Left lung (tissue), 10 donors: ENCODE measurements around the gene MYO18A. TPM values are rescaled to one million over a fixed set of nuclear protein-coding genes. Genes with fewer than 3 reads are reported as not detected.

Source experiments
- ATAC-seq: fragments of 200-7000 bp; cut with Tn5 transposase; one replicate; pipeline ENCODE4 v1.9.1; 2020; ENCODE audit warnings: moderate library complexity
- DNase-seq, 4 donors: peaks; one replicate each; pipeline ENCODE4 v3.0.0-alpha.2; 2013 to 2020
- H3K27ac ChIP-seq, 2 donors: fragments of 200-600 bp; sonication (generic) in 1 of 2; one replicate each; pipeline versions ENCODE4 v1.5.0 to v1.8.0; 2020 to 2021
- H3K27me3 ChIP-seq, 2 donors: fragments of 200-600 bp; sonication (generic) in 1 of 2; one replicate each; pipeline versions ENCODE4 v1.5.0 to v1.8.0; 2020 to 2021
- H3K36me3 ChIP-seq, 2 donors: fragments of 200-600 bp; sonication (generic) in 1 of 2; one replicate each; pipeline versions ENCODE4 v1.5.0 to v1.8.0; 2020 to 2021
- H3K4me1 ChIP-seq, 2 donors: fragments of 200-600 bp; one replicate each; pipeline ENCODE4 v1.8.0; 2021
- H3K4me3 ChIP-seq, 2 donors: fragments of 200-600 bp; sonication (generic) in 1 of 2; one replicate each; pipeline versions ENCODE4 v1.5.0 to v1.8.0; 2020 to 2021; ENCODE audit warnings: mild to moderate bottlenecking in 1 of 2
- H3K9me3 ChIP-seq, 2 donors: fragments of 200-600 bp; sonication (generic) in 1 of 2; one replicate each; pipeline versions ENCODE4 v1.5.0 to v1.8.0; 2020 to 2021
- CTCF ChIP-seq, 2 donors: fragments of 200-600 bp; sonication (generic) in 1 of 2; IDR thresholded peaks; one replicate each; pipeline versions ENCODE4 v1.5.0 to v1.8.0; 2021; ENCODE audit warnings: antibody characterized with exemption in 2 of 2
- intact Hi-C, 2 donors: fragments of 100-400 bp; cut with DNase I; formaldehyde crosslinking; loops; one replicate each; pipeline versions ENCODE4 v1.11.2 to v1.14.2; 2022
- polyA plus RNA-seq, 6 donors: library from polyadenylated mRNA; unstranded; fragments of 120-200 nt; gene quantifications; one replicate each; pipeline ENCODE4 v1.2.1, GENCODE V29; 2013; ENCODE audit not compliant: insufficient read length in 6 of 6
- total RNA-seq, 2 donors: library from RNA; stranded (reverse); fragmentation: NEBNext Ultra II Directional; extraction: Animal tissue kit (Norgen Biotek cat#: 25700); gene quantifications; one replicate each; pipeline ENCODE4 v1.2.1, GENCODE V29; 2021
- donor health status: DM: no; HTN: yes; CAD: no.
- donor health status: DM: no; HTN: no; CAD: no.

Gene MYO18A
- total and polyA plus RNA-seq, 8 donors: 37.0 to 58.3 (median 40.4) TPM

- TF ChIP-seq CTCF (IDR thresholded peaks at IDR 0.05): no peak
- intact Hi-C loops: no loop called here
- no peak overlapping the region for H3K4me3 ChIP-seq
Measured at GRCh38 chr17:29068818-29069217, 111.4 kb downstream of the MYO18A start.

GRCh38 chr17:29066606-29067005 is 113.6 kb downstream of the MYO18A start:
- TF ChIP-seq CTCF (IDR thresholded peaks at IDR 0.05): no peak
- Histone ChIP-seq H3K4me1 (peaks cover 0 to 3% of the 10 kb centered on the region in 2 donors), H3K27me3 (no peaks in the 10 kb centered on the region), H3K4me3 (no peak overlapping the region), H3K36me3 (no peaks in the 10 kb centered on the region), H3K27ac (no peak overlapping the region), H3K9me3 (no peaks in the 10 kb centered on the region)
- ATAC-seq (no peak), DNase-seq (no peak)
- intact Hi-C loops: no loop called here

More at GRCh38 chr17:29068818-29069217, 111.4 kb downstream of the MYO18A start:
- Histone ChIP-seq H3K27me3 (no peaks in the 10 kb centered on the region), H3K4me1 (peaks cover 0 to 3% of the 10 kb centered on the region in 2 donors), H3K9me3 (no peaks in the 10 kb centered on the region), H3K36me3 (no peaks in the 10 kb centered on the region), H3K27ac (no peak overlapping the region)
- no peak for ATAC-seq
- DNase-seq: no peak

- Histone ChIP-seq H3K9me3 (no peaks in the 10 kb centered on the region), H3K27me3 (no peaks in the 10 kb centered on the region), H3K4me3 (no peak overlapping the region), H3K36me3 (no peaks in the 10 kb centered on the region), H3K27ac (no peak overlapping the region), H3K4me1 (peaks cover 0 to 3% of the 10 kb centered on the region in 2 donors)
- DNase-seq (no peak), ATAC-seq (no peak)
- intact Hi-C loops: no loop called here
- no peak for TF ChIP-seq CTCF (IDR thresholded peaks at IDR 0.05)
Measured at GRCh38 chr17:29066047-29066446, 114.2 kb downstream of the MYO18A start.

DNA sequence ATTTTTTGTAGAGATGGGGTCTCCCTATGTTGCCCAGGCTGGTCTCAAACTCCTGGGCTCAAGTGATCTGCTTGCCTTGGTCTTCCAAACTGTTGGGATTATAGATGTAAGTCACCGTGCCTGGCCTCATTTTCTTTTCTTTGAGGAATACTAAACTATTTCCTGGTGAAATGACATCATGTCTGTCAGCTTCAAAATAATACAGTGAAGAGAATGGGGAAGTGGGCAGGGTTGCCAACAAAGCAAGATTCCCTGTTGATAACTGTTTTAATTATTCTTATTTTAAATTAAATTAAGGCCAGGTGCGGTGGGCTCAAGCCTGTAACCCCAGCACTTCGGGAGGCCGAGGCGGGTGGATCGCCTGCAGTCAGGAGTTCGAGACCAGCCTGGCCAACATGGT is 116.2 kb downstream of the MYO18A start:
- H3K27me3 ChIP-seq: no peaks in the 10 kb centered on the region
- no peak for ATAC-seq
- no peak overlapping the region for H3K27ac ChIP-seq
- no peaks in the 10 kb centered on the region for H3K9me3 ChIP-seq
- H3K36me3 ChIP-seq: no peaks in the 10 kb centered on the region
- intact Hi-C loops: no loop called here
- no peaks in the 10 kb centered on the region for H3K4me1 ChIP-seq
- DNase-seq: no peak
- no peak for TF ChIP-seq CTCF (IDR thresholded peaks at IDR 0.05)
- H3K4me3 ChIP-seq: no peak overlapping the region

DNA sequence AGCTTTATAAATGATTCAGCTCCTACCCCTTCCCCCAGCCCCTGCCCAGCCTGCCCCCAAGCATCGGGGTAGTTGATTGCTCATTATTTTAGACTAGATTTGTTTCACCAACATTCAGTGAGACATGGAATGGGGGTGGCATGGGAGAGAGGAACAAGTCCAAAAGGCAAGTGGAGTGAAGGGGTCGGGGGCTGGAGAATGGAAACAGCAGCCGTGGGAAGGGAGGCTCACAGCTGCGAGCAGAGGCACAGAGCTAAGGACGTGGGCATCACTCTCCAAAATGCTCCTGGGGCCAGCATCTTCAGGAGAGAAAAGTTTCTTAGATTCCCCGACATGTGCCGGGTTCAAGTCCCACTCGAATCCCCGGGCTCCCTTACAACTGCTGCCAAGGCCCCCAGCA is 118.0 kb downstream of the MYO18A start:
- Histone ChIP-seq H3K4me3 (no peak overlapping the region), H3K27me3 (no peaks in the 10 kb centered on the region), H3K36me3 (no peaks in the 10 kb centered on the region), H3K27ac (no peak overlapping the region), H3K4me1 (no peaks in the 10 kb centered on the region), H3K9me3 (no peaks in the 10 kb centered on the region)
- ATAC-seq: no peak
- no peak for DNase-seq
- intact Hi-C loops: no loop called here
- TF ChIP-seq CTCF (IDR thresholded peaks at IDR 0.05): no peak
